CD4-positive, alpha-beta T cell treated with Interferon alpha-2 for 1 hour (primary cell): Measurements from ENCODE around the gene NUBP2.
A peak's percentile ranks its signal among the peaks of the same experiment; 100 is the strongest.

Experiments
- DNase-seq, 2 donors: peaks; one replicate each; pipeline ENCODE4 v3.0.0-alpha.2; 2020 to 2022

The NUBP2 gene, protein sequence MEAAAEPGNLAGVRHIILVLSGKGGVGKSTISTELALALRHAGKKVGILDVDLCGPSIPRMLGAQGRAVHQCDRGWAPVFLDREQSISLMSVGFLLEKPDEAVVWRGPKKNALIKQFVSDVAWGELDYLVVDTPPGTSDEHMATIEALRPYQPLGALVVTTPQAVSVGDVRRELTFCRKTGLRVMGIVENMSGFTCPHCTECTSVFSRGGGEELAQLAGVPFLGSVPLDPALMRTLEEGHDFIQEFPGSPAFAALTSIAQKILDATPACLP

DNA sequence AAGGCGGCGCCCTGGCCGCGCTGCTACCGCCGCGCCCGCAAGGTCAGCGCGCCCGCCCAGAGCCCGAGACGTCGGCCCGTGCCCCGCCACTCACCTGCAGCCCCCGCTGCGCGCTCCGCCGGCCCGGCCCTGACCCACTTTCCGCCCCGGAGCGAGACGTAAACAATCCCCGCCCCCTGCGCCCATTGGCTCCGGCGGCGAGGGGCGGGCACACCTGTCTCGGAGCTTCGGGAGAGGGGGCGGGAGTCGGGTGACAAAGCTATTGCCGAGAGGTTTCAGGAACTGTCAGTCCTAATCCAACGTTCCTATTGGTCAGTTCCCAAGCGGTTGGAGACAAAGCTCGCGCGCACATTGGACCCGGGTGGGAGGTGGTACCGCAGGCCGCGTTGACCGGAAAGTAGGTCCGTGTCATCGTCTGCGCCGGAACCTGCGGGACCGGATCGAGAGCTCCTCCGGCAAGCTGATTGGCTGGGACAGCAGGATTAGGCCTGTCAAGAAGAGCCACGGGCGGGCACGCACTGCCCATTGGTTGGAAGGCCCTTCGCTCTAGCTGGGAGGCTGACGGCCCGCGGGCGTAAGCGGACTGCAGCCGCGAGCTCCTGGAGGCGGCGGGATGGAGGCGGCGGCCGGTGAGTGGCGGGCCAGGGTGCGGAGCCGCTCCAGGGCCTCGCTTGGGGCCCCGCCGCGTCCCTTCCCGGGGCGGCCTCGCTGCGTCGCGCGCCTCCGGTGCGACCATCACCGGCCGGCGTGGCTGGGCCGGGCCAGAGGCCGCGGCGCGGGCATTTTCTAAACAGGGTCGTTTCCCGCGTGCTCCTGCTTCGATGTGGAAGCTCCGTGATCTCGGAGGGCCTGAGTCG, at the start of gene NUBP2, which contains the start of gene SPSB3:
Gene NUBP2, plus strand, starts transcription at position 553 of the 857 bp plus-strand sequence. Its CDS starts 61 bp downstream, at position 614.
Gene SPSB3, minus strand, starts transcription at position 164 of the 857 bp plus-strand sequence. CDS start 1,088 bp downstream, outside the sequence.
- DNase-seq, result peak; percentile 100

DNA sequence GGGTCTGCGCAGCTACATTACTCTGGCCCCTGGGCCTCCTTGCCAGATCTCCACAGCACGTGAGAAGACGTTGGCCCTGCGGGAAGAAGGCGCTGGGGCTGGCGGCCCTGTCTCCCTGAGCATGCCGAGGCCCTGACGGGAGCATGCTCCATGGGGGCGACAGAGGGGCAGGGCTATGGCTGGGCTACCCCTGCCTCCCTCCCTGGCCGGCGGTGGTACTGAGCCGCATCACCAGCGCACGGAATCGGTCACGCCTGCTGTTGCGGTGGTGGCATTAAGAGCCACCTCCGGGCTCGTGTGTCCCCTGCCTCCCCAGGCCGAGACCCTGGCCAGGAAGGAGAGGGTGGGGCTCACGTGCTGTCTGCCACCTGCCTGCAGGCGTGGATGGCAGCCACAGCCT, 48.6 kb upstream of the NUBP2 start:
- no peak for DNase-seq

DNA sequence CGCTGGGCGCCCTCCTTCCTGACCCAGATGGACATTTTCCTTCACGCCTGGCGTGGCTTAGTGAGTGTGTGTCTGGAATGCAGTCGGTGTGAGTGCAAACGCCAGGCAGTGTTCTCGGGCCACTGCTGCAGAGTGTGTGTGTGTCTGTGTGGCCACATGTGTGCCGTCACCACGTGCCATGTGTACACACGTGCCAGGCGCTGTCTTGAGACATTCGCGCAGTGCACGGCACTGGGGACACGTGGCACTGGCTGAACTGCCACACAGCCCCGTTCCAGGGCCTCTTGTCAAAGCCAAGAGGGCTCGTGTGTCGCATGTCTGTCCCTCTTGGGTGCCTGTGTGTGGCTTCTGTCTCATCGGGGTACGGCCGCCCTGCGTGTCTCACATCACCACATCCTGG, 47.9 kb upstream of the NUBP2 start:
- DNase-seq, result no peak

GRCh38 chr16:1740234-1740633, 42.5 kb upstream of the NUBP2 start:
- DNase-seq, result no peak

GRCh38 chr16:1740781-1741490, 41.8 kb upstream of the NUBP2 start:
- no peak for DNase-seq

- no peak for DNase-seq
Measured at GRCh38 chr16:1741553-1742165, 41.1 kb upstream of the NUBP2 start.

DNA sequence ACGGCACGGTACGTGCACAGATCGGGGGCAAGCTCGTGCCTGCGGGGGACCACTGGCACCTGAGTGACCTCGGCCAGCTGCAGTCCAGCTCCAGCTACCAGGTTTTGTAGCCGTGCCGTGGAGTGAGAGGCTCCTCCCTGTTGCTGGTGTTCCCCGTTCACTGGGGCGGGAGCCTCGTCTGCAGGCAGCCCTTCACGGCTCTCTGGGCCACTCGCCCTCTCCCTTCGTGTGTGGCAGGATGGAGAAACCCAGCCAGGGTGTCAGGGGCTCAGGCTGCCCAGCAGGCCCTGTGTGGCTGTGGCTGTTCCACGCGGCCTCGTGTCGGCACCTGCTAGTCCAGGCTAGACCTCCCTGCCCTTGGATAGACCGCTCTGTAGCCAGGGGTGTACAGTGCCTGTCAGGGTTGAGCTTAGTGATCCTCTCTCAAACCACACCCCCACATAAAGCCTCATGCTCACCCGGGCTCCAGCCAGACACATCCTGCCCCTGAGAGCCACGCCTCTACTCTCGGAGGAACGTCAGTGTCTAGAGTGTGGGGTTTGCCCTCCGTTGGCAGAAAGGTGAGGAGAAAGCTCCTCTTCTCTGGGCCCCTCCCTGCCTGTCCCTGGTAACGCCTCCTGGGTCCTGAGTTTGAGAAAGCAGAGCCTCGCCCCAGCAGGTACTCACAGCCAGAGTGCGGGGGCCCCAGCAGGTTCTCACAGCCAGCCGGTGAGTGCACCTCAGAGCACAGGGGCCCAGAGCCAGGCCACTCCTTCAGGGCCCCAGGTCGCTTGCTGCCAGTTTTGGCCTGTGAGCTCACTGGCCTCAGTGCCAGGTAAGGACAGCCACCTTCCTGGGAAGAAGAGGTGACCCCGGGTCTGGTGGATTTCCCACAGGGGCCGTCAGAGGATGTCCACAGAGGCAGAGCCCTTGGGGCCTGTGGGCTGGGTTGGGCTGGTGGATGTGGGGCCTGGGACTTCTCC, 39.1 kb upstream of the NUBP2 start:
- no peak for DNase-seq

GRCh38 chr16:1744338-1744840, 38.4 kb upstream of the NUBP2 start:
- no peak for DNase-seq

GRCh38 chr16:1745181-1745899, 37.4 kb upstream of the NUBP2 start:
- DNase-seq, result no peak

DNA sequence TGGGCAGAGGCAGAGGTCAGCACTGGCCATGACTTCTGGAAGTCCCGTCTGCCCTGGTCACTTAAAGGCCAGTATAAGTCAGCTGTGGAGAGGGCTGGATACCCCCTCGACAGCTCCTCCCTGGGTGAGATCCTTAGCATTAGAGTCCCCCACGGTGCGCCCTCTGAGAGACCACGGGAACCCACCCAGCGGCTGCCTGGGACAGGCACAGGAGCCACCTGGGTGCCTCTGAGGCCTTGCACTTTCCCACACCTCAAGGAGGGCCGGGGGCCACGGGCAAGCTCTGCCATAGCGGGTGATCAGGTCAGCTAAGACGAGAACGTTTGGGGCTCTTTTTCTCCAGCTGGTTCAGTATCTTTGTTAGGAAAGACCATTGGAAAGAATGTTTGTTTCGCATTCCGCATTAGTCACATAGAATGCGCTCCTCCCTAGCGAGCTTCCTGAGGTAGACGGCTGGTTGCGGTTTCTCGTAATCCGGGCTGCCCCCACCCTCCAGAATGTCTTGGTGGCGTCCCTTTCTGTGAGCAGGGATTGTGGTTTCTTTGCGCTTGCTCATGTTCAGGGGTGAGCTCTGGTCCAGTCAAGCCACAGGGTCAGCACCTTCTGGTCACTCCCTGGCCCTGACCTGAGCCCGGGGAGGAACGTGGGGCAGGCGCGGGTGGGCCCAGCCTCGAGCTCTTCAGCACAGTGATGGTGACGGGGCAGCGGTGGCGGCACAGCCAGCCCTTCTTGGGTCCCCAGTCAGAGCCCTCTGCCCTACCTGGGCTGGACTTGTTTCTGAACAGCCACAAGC, 36.7 kb upstream of the NUBP2 start:
- DNase-seq, result no peak

DNA sequence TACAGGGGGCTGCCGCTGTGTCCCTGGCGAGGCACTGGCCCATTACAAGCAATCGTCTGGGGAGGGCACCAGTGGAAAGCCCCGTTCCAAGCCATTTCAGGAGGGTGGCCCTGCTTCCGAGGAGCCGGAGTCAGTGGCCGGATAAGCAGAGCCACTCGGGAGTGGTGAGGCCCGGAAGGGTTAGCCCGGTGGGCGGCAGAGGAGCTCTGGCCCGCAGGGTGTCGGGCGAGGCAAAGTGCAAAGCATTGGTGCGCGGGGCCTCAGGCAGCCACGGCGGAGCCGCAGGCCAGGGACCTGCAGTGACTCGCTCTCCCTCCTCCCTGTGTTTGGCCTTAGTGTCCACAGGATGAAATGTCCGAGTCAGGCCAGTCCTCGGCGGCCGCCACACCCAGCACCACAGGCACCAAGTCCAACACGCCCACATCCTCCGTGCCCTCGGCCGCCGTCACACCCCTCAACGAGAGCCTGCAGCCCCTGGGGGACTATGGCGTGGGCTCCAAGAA, 36.0 kb upstream of the NUBP2 start:
- no peak for DNase-seq

DNA sequence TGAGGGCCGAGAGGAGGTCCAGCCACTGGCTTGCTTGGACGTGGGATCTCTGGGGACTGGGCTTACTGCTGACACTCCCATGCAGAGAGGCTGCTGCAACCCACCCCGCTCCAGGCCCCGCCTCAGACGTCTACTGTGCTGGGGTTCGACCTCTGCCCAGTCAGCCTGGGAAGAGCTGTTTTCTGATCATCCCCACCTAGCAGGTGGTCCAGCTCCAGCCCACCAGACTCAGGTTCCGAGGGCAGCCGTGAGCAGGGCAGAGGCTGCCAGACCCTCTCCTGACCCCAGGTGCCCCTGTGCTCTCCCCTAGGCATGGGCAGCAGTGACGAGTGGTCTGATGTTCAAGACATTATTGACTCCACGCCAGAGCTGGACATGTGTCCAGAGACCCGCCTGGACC, 34.8 kb upstream of the NUBP2 start:
- no peak for DNase-seq

DNA sequence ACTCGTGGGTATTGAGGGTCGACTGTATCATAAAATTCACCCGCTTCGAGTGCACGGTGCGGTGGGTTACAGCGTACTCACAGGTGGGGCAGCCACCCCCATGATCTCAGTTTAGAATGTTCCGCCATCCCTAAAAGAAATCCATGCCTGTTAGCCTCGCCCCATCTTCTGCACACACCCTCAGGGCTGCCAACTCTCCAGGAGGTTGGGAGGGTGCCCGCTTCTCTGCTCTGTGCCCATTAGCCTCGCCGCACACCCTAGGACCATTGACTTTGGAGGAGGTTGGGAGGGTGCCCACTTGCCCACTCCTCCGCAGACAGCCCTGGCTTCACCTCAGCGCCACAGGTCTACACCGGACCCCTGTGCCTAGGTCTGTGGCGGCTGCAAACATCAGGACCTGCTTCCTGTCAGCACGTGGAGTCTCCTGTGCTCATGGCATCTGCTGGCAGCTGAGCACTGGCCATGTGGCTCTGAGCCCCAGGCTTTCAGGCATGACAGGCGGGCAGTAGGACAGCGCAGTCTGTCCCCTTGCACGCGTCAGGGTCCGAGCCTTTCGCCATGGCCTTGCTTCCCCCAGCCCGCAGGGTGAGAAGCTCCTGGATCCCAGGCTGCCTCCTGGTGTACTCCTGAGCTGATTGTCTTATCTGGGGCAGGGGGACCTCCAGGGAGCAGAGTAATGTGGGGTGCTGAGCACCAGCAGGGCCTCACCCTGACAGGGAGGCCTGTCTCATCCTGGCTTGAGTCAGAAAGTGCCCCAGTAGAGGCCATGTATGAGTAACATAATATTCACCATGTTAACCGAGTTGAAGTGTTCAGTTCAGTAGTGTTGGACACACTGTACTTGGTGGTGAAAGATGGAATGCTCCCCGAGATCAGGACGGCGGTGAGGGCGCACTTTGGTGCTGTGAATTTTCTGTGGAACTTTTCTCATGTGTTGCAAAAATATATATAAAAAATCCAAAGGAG, 33.3 kb upstream of the NUBP2 start:
- no peak for DNase-seq

- DNase-seq, result no peak
Measured at GRCh38 chr16:1751946-1752345, 30.8 kb upstream of the NUBP2 start.

DNA sequence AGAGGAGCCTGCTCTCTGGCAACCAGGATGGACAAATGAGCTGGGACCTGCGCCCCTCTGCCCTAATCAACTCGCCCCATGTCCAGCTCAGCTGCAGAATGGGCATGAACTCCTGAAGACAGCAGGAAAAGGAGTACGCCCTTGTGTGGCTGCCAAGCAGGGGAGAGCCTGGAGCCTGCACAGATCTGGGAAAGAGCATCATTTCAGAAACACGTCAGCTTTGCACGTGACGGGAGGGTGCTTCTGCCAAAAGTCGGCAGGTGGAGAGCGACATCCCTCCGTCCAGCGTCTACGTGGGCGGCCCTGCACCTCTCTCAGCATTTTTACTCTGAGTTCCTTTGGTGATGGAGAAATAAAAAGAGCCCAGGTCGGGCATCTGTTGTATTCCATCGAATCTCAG, 29.9 kb upstream of the NUBP2 start:
- no peak for DNase-seq

DNA sequence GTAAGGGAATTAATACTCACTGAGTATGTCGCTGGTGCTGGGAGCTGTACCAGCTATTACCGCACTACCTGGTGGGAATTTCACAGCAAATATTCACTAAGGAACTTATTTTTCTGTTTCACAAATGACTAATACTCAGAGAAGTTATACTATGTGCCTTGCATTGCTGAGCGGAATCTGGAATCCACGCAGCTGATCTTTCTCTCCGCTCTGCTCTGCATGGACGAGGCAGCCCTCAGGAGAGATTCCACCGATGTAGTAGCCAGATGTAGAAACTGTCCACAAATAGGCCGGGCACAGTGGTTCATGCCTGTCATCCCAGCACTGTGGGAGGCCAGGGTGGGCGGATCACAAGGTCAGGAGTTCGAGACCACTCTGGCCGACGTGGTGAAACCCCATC, 28.6 kb upstream of the NUBP2 start:
- DNase-seq, result no peak

DNA sequence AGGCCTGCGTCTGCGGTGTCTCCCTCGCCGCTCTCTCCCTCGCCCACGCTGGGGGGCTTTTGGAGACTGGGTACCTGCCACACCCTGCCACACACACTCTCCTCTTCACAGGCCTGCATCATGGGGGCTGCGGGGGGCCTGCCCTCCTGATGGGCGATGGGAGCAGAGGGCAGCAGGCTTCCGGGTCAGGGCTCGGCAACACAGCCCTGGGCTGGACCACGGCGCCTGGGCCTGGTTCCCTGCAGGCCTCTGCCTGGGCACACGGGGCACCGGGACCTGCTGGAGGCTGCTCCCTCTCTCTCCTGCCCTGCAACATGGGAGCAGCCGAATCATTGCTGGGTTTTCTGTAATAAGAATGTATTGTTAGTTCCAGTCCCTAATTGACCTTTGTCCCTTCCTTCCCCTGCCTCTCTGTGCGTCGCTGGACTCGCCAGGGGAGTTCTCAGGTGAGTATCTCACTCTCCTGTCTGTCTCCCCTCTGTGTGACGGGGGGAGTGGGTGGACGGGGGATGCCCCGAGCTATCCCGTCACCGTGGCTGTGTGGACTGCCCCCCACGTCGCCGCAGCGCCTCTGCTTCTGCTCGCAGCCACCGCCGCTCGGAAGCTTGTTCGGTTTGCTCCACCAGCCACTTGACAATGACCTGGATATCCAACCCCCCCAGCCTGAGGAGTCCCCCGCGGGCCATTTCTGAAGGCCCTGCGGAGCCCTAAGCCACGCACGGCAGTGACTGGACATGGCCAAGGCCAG, 24.9 kb upstream of the NUBP2 start:
- no peak for DNase-seq

- DNase-seq, result no peak
Measured at GRCh38 chr16:1758923-1759322, 23.8 kb upstream of the NUBP2 start.
